Measurements from ENCODE around the gene MITF. TPM values are rescaled to one million over a fixed set of nuclear protein-coding genes. Genes with fewer than 3 reads are reported as not detected.

MITF gene
- total RNA-seq, 2 experiments from 2014 or later = 1.4 to 1.6 TPM

DNA sequence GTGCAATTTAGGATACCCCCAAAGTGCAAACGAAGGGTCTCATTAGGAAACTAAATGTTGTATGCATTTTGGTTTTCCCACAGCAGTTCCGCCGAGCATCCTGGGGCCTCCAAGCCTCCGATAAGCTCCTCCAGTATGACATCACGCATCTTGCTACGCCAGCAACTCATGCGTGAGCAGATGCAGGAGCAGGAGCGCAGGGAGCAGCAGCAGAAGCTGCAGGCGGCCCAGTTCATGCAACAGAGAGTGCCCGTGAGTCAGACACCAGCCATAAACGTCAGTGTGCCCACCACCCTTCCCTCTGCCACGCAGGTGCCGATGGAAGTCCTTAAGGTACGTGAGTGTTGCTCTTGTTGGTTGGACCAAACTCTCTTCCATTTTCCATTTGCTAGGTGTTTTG is 139.8 kb downstream of the MITF start:
- POLR2A ChIA-PET = no interaction called here
- Mint-ChIP-seq H3K27me3 (no peaks in the 10 kb centered on the region), H3K4me3 (no peak overlapping the region), H3K36me3 (no peaks in the 10 kb centered on the region), H3K9me3 (no peaks in the 10 kb centered on the region), H3K4me1 (no peaks in the 10 kb centered on the region), H3K27ac (no peak overlapping the region)
- ATAC-seq (ENCODE audit: low read depth) = no peak
- no peak for DNase-seq

DNA sequence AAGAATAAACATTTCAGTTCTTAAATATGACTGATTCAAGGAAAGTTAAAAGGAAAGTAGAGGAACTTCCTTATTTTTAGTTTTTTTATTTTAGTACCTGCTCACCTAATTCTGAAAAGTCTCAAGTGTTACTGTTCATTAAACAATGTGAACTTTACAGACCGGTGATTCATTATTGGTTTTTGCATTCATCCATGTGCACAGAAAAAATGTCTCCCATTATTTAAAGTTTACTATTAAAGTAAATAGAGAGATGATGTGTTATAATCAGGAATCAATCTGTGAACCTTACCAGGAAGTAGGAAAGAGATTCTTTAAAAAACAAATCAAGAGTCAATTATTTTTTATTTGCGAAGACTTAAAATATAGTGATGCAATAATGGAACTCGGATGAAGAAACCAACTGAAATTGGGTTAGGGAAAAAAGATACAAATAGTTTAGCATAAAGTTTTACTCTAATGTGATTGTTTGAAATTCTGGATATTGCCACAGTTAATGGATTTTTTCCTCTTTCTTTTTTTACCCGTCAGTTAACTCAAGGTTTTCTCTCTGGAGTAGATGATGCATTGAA is 140.9 kb downstream of the MITF start:
- H3K36me3 Mint-ChIP-seq = no peaks in the 10 kb centered on the region
- H3K9me3 Mint-ChIP-seq = no peaks in the 10 kb centered on the region
- H3K4me1 Mint-ChIP-seq = no peaks in the 10 kb centered on the region
- no peaks in the 10 kb centered on the region for H3K27me3 Mint-ChIP-seq
- POLR2A ChIA-PET = no interaction called here
- ATAC-seq (ENCODE audit: low read depth) (no peak), DNase-seq (no peak)
- no peak overlapping the region for H3K27ac Mint-ChIP-seq
- H3K4me3 Mint-ChIP-seq = no peak overlapping the region

DNA sequence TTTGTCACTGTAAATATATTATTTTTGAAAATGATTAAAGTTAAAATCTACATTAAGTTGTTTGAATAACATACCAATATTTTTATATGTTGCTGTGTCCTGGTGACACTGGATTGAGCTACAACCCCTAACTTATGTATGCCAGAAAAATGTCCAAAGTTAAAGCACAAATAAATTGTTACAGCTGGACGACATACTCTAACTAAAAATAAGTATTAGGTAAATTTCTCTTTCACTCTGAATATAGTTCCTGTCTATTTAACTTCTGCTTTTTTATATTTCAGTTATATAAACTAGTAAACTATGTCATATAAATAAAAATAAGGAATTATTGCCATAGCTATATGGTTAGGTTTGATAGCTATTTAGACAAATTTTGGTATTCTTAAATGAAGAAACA is 141.8 kb downstream of the MITF start:
- H3K9me3 Mint-ChIP-seq = no peaks in the 10 kb centered on the region
- no peak for DNase-seq
- POLR2A ChIA-PET = no interaction called here

DNA sequence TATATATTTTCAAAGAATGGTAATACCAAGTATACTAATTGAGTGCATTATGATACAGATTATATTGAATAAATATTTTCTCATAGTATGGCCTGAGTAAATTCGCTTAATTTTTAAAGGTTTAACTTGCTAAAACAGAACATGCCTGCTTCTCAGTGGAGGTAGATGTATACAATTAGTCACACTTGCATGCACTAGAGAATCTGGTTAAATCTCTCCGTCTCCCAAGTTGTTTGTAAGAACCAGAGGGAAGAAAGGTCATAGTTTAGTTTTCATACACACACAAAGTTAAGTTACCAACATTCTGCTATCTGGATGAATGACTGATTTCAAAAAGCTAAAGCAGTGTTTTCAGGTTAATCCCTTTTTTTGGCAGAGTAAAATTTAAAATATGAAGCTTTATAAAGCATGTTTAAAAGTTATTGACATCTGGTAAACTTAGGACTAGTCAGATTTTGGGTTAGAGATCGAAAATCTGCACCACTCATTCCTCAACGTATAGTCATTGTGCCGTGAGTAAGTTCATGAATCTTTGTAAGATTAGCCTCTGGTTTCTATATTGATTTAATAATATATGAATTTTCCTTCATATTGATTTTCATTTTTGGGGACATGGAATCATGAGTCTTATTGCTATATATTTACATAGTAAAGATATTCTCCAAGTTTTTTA is 142.6 kb downstream of the MITF start:
- no peak overlapping the region for H3K4me3 Mint-ChIP-seq
- no peaks in the 10 kb centered on the region for H3K9me3 Mint-ChIP-seq
- no peaks in the 10 kb centered on the region for H3K36me3 Mint-ChIP-seq
- no peak overlapping the region for H3K27ac Mint-ChIP-seq
- POLR2A ChIA-PET = no interaction called here
- ATAC-seq (ENCODE audit: low read depth) = no peak
- no peaks in the 10 kb centered on the region for H3K4me1 Mint-ChIP-seq
- DNase-seq = no peak
- H3K27me3 Mint-ChIP-seq = no peaks in the 10 kb centered on the region

More for the DNA sequence above, 141.8 kb downstream of the MITF start:
- H3K36me3 Mint-ChIP-seq = no peaks in the 10 kb centered on the region
- H3K4me1 Mint-ChIP-seq = no peaks in the 10 kb centered on the region
- no peak overlapping the region for H3K27ac Mint-ChIP-seq
- H3K27me3 Mint-ChIP-seq = no peaks in the 10 kb centered on the region
- no peak overlapping the region for H3K4me3 Mint-ChIP-seq
- no peak for ATAC-seq (ENCODE audit: low read depth)

DNA sequence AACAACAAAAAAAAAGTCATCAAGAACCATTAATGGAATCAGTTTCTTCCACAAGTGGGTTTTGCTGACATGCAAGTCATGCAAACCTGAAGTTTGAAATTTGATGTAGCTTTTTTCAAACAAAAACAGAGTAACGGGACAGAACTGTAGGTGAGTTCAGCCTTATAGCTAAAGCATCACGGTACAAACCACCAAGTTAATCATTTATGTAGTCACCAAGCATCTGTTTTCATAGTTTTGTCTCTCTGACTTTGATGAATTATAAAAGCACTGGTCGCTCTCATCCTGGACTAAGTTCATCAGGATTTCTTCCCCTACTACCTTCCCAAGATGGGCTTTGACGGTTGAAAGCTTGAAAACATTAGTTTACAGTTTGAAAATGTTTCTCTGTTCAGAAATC is 143.3 kb downstream of the MITF start:
- DNase-seq (no peak), ATAC-seq (ENCODE audit: low read depth) (no peak)
- H3K9me3 Mint-ChIP-seq = no peaks in the 10 kb centered on the region
- no peak overlapping the region for H3K27ac Mint-ChIP-seq
- H3K4me3 Mint-ChIP-seq = no peak overlapping the region
- no peaks in the 10 kb centered on the region for H3K27me3 Mint-ChIP-seq
- H3K4me1 Mint-ChIP-seq = no peaks in the 10 kb centered on the region
- POLR2A ChIA-PET = no interaction called here
- H3K36me3 Mint-ChIP-seq = no peaks in the 10 kb centered on the region

DNA sequence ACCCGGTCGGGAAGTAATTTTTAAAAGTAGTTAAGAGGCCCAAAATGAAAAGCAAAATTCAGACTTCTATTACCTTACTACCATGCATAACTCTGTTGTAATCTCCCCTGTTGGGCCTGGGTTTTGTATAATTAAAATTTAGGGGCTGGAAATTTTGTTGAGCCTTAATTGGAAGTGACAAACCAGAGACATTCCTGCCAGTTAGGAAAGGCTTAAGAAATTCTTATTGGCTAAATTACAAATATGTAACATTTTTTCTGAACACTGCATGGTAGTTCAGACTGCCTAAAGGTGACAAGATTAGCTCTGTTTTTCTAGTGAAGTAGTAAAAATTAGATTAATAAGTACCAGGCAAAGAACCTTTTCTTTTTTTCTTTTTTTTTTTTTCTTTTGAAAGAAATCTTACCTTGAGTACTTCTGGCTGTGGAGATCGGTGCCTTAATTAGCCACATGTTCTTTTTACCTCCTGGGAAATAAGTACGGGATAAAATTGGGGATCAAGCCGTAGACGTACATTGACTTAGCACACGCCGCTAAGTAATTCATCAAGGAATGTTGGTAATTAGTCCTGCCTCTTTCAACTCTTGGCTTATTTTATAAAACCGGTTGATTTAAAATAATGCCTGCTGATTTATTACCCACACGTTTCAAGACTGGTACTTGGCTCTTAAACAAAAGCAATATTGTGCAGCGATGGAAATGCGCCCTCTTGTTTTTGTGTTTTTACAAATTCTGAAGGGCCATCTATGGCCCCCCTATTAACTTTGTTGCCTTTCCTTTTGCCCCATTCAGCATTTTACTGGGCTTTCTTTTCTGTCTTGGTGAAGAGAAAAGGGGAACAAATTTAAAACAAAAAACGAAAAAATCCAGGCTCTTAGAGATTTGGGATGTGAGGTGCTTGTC is 149.0 kb downstream of the MITF start:
- Mint-ChIP-seq H3K27ac (no peak overlapping the region), H3K27me3 (no peaks in the 10 kb centered on the region), H3K4me3 (no peak overlapping the region), H3K9me3 (no peaks in the 10 kb centered on the region), H3K36me3 (no peaks in the 10 kb centered on the region), H3K4me1 (no peaks in the 10 kb centered on the region)
- ATAC-seq (ENCODE audit: low read depth) (no peak), DNase-seq (no peak)
- POLR2A ChIA-PET = no interaction called here

DNA sequence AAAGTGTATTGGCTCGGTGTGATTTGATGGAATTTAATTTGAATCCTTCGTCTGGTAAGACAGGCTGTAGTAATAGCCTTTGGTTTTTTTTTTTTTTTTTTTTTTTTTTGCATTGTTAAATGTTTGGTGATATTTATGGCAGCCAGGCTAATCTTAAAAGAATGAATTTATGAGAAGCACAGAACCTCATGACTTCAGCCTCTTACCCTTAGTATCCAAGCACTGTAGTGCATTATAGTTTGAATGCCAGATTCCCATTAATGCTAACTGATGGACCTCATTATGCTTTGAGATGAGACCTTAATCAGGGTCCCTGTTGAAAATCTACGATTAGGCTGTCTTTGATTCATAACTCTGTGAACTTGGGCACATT is 149.7 kb downstream of the MITF start:
- no peak for DNase-seq
- H3K27me3 Mint-ChIP-seq = no peaks in the 10 kb centered on the region
- H3K4me3 Mint-ChIP-seq = no peak overlapping the region
- no peak overlapping the region for H3K27ac Mint-ChIP-seq
- ATAC-seq (ENCODE audit: low read depth) = no peak
- H3K4me1 Mint-ChIP-seq = no peaks in the 10 kb centered on the region
- H3K36me3 Mint-ChIP-seq = no peaks in the 10 kb centered on the region
- H3K9me3 Mint-ChIP-seq = no peaks in the 10 kb centered on the region
- POLR2A ChIA-PET = no interaction called here

DNA sequence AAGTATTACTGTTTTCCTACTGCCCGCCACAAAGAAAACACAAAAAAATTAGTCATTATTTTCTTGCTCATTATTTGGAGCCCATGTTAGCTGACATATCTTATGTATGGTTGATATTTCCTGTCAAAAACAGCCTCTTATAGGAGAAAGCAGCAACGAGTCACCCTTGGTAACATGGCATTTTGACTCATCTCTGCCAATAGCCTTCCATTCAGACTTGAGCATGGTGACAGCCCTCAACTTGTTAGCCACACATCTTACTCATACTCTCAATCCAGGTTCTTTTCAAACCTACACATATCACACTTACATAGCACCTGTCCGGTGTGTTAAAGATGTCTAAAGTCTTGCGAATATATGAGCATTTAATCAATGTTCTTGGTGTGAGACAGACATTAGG is 150.8 kb downstream of the MITF start:
- no peaks in the 10 kb centered on the region for H3K36me3 Mint-ChIP-seq
- DNase-seq (no peak), ATAC-seq (ENCODE audit: low read depth) (no peak)
- H3K4me3 Mint-ChIP-seq = no peak overlapping the region
- no peaks in the 10 kb centered on the region for H3K9me3 Mint-ChIP-seq
- H3K27me3 Mint-ChIP-seq = no peaks in the 10 kb centered on the region
- no peaks in the 10 kb centered on the region for H3K4me1 Mint-ChIP-seq
- H3K27ac Mint-ChIP-seq = no peak overlapping the region
- POLR2A ChIA-PET = no interaction called here

DNA sequence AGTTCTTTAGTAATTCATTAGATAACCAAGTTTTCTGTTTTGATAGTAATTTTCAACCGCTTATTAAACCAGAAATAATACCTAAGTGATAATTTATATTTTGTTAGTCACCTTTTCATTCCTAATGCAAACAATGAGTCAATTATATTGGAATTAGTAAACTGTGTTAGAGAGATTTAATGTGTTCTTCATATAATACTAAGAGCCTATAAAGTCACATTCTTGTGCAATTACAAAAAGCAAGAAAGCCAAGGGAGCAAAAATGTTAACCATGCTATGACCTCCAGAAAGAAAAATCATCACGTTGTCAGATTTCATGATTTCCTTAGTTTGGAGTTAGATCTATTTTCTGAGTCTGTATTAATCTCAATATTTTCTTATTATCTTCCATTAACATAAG is 151.4 kb downstream of the MITF start:
- Mint-ChIP-seq H3K27me3 (no peaks in the 10 kb centered on the region), H3K4me1 (no peaks in the 10 kb centered on the region), H3K9me3 (no peaks in the 10 kb centered on the region), H3K27ac (no peak overlapping the region), H3K4me3 (no peak overlapping the region), H3K36me3 (no peaks in the 10 kb centered on the region)
- POLR2A ChIA-PET = no interaction called here
- DNase-seq = no peak
- ATAC-seq (ENCODE audit: low read depth) = no peak

DNA sequence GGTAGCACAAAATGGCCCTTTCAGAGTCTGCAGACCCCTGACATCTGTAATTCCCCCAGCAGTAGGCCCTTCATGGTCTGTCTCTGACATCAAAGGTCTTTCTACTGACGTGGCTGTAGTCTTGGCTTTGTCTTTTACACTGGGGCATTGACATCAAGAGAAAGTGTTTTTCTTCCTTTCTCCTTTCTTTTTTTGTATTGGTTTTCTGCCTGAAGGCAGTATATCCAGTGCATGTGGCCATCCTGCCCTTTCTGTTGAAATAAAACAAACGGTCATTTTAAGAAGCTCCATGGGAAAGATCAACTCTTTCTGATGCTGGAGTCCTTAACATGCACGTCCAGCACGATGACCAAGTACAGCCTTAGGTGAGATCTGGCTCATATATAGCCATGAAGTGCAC is 153.4 kb downstream of the MITF start:
- Mint-ChIP-seq H3K36me3 (no peaks in the 10 kb centered on the region), H3K9me3 (no peaks in the 10 kb centered on the region), H3K4me1 (no peaks in the 10 kb centered on the region), H3K27ac (no peak overlapping the region), H3K4me3 (no peak overlapping the region), H3K27me3 (no peaks in the 10 kb centered on the region)
- ATAC-seq (ENCODE audit: low read depth) (no peak), DNase-seq (no peak)
- POLR2A ChIA-PET = no interaction called here

DNA sequence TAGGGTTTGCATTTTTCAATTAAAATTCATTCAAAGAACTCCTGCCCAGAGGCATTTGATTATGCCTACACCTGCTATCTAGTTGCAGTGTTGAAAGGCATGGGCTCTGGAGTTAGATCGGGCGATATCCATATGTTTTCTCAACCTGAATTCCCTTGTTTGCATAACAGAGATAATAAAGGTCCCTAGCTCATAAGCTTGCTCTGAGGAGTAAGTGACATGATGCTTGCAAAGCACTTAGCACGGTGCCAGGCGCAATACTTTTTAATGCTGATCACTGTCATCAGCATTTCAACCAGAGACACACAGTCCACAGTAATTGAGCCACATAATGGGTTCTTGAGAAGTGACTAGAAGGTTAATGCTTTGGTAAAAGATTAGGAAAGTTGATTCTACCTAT is 154.0 kb downstream of the MITF start:
- Mint-ChIP-seq H3K27ac (no peak overlapping the region), H3K36me3 (no peaks in the 10 kb centered on the region), H3K4me3 (no peak overlapping the region), H3K9me3 (no peaks in the 10 kb centered on the region), H3K4me1 (no peaks in the 10 kb centered on the region), H3K27me3 (no peaks in the 10 kb centered on the region)
- POLR2A ChIA-PET = no interaction called here
- ATAC-seq (ENCODE audit: low read depth) (no peak), DNase-seq (no peak)

DNA sequence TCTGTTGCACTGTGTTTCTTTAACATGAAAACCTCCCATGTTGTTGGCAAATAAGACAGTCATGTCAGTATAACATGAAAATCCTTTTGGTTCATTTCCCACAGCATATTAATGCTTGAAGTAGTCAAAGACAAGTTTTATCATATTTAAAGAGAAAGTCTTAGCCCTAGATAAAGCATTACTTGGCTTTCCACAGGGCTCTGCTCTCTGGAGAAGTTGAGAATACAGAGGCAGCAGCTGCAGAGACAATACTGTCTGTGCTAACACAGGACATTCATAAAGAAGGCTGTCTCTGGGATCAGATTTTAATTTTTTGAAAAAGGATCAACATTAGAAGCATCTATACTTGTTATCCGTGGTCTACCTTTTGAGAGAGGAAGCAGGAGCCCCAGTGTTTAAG is 156.8 kb downstream of the MITF start:
- no peaks in the 10 kb centered on the region for H3K9me3 Mint-ChIP-seq

DNA sequence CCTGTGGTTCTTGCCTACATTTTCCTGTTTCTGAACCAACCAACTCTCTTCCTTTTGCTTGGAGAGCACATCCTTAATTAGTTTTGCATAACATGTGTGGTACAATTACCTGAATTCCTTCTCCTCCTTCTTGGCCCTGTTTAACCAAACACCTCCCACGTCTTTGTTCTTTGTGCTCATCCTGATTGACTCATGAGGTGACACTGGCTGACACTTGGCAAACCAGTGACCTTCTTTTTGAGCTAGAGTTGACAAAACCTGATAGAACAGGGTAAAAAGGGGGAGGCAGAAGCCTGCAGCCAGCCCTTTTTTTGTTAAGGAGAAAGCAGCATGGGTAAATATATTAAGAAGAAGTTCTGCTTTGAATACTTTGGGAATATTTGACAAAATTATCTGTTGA is 161.1 kb downstream of the MITF start:
- no peak for DNase-seq
- Mint-ChIP-seq H3K9me3 (no peaks in the 10 kb centered on the region), H3K4me1 (no peaks in the 10 kb centered on the region), H3K36me3 (no peaks in the 10 kb centered on the region), H3K27me3 (peaks cover 3% of the 10 kb centered on the region), H3K4me3 (no peak overlapping the region), H3K27ac (no peak overlapping the region)
- POLR2A ChIA-PET = no interaction called here
- ATAC-seq (ENCODE audit: low read depth) = no peak

More for the DNA sequence above, 156.8 kb downstream of the MITF start:
- Mint-ChIP-seq H3K27me3 (peaks cover 3% of the 10 kb centered on the region), H3K4me3 (no peak overlapping the region), H3K27ac (no peak overlapping the region), H3K36me3 (no peaks in the 10 kb centered on the region), H3K4me1 (no peaks in the 10 kb centered on the region)
- ATAC-seq (ENCODE audit: low read depth) (no peak), DNase-seq (no peak)
- POLR2A ChIA-PET = no interaction called here

DNA sequence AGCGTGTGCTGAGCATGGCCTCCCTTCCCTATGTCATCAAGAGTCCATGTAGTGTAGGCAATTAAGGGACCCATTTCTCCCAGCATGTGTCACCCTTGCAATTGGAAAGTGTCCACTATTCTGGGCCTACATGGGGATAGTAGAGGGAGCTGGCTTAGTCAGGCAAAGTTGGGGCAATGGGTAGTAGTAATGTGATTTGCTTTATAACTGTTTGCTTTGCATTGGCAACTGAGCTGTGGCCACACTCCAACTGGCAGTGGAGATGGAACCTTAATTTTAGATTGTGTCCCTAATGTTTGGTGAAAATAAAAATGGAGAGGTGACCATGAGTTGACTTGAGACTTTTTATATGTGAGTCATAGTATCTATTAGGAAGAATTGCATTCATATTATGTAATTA is 162.5 kb downstream of the MITF start:
- ATAC-seq (ENCODE audit: low read depth) (no peak), DNase-seq (no peak)
- no peaks in the 10 kb centered on the region for H3K4me1 Mint-ChIP-seq
- H3K4me3 Mint-ChIP-seq = no peak overlapping the region
- no peak overlapping the region for H3K27ac Mint-ChIP-seq
- H3K36me3 Mint-ChIP-seq = no peaks in the 10 kb centered on the region
- peaks cover 3% of the 10 kb centered on the region for H3K27me3 Mint-ChIP-seq
- no peaks in the 10 kb centered on the region for H3K9me3 Mint-ChIP-seq
- POLR2A ChIA-PET = no interaction called here

Measured in activated naive CD8-positive, alpha-beta T cell treated with anti-CD3 and anti-CD28 coated beads, Interleukin-2, amount 10 ng/mL, durations not matched to agents 7 days and 5 days (primary cell).